Measurements from ENCODE around the gene GALK1. TPM values are rescaled to one million over a fixed set of nuclear protein-coding genes. Genes with fewer than 3 reads are reported as not detected.

Gene GALK1
- total and polyA plus RNA-seq, 2 of the 13 experiments (the other 11 are each of a cell fraction or from before 2014, with no cell fraction given) = 59.9 to 93.6 TPM

- TF ChIP-seq ZNF558 (CRISPR knock-in tag; IDR thresholded peaks at IDR 0.05; ENCODE audit: borderline replicate concordance) (no peak; the same call in 1 of the 2 replicates), SP140L (CRISPR knock-in tag; IDR thresholded peaks at IDR 0.05; ENCODE audit: borderline replicate concordance) (no peak), GTF2F1 (IDR thresholded peaks at IDR 0.05; ENCODE audit: low read length) (no peak), POGZ (CRISPR knock-in tag; IDR thresholded peaks at IDR 0.05) (no peak), TOPORS (CRISPR knock-in tag; IDR thresholded peaks at IDR 0.05) (peak; percentile 88), BHLHE40 (IDR thresholded peaks at IDR 0.05; ENCODE audit: low read length) (peak; percentile 90), RFXANK (CRISPR knock-in tag; IDR thresholded peaks at IDR 0.05) (no peak), CENPX (CRISPR knock-in tag; IDR thresholded peaks at IDR 0.05) (no peak), ZBTB10 (CRISPR knock-in tag; IDR thresholded peaks at IDR 0.05; ENCODE audit: borderline replicate concordance) (no peak), ATRX (CRISPR knock-in tag; IDR thresholded peaks at IDR 0.05; ENCODE audit: borderline replicate concordance) (no peak; the same call in 1 of the 2 replicates), ZNF709 (CRISPR knock-in tag; IDR thresholded peaks at IDR 0.05) (peak; percentile 85; the same call in 1 of the 2 replicates), BCL3 (CRISPR knock-in tag; IDR thresholded peaks at IDR 0.05) (peak; percentile 96), ZBTB3 (CRISPR knock-in tag; IDR thresholded peaks at IDR 0.05; ENCODE audit: borderline replicate concordance, low read depth) (no peak), NCOA2 (CRISPR knock-in tag; IDR thresholded peaks at IDR 0.05) (peak; percentile 56), GPN1 (CRISPR knock-in tag; IDR thresholded peaks at IDR 0.05; ENCODE audit: borderline replicate concordance) (peak; percentile 65; the same call in 1 of the 2 replicates), BCL6 (CRISPR knock-in tag; IDR thresholded peaks at IDR 0.05) (peak; percentile 20; the same call in 1 of the 2 replicates), ZSCAN30 (CRISPR knock-in tag; IDR thresholded peaks at IDR 0.05) (no peak), KLF15 (CRISPR knock-in tag; IDR thresholded peaks at IDR 0.05; ENCODE audit: borderline replicate concordance) (no peak; the same call in 1 of the 2 replicates), TFDP2 (CRISPR knock-in tag; IDR thresholded peaks at IDR 0.05) (peak; percentile 68)
These were observed 10.4 kb downstream of the GALK1 start (continued) for GRCh38 chr17:75754378-75755204.

Measured in HepG2 (cell line).